ENCODE measurements around the gene DLGAP5.

DNA sequence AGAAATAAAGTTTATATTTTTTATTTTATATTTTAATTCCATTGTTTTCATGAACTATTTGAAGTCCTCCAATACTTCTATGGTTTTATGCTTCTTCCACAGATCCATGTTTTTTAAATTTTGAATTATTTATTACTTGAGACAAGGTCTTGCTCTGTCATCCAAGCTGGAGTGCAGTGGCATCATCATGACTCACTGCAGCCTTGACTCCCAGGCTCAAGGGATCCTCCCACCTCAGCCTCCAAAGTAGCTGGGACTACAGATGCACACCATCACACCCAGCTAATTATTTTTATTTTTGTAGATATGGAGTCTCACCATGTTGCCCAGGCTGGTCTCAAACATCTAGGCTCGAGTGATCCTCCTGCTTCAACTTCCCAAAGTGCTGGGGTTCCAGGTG, 28.8 kb upstream of the DLGAP5 start:
- TF ChIP-seq EZH2 (IDR thresholded peaks at IDR 0.05; ENCODE audit: low read length): no peak
- TF ChIP-seq, protein P1, sequence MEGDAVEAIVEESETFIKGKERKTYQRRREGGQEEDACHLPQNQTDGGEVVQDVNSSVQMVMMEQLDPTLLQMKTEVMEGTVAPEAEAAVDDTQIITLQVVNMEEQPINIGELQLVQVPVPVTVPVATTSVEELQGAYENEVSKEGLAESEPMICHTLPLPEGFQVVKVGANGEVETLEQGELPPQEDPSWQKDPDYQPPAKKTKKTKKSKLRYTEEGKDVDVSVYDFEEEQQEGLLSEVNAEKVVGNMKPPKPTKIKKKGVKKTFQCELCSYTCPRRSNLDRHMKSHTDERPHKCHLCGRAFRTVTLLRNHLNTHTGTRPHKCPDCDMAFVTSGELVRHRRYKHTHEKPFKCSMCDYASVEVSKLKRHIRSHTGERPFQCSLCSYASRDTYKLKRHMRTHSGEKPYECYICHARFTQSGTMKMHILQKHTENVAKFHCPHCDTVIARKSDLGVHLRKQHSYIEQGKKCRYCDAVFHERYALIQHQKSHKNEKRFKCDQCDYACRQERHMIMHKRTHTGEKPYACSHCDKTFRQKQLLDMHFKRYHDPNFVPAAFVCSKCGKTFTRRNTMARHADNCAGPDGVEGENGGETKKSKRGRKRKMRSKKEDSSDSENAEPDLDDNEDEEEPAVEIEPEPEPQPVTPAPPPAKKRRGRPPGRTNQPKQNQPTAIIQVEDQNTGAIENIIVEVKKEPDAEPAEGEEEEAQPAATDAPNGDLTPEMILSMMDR (optimal IDR thresholded peaks at IDR 0.05 in 1 of 3, IDR thresholded peaks at IDR 0.05 in 1 of 3, conservative IDR thresholded peaks at IDR 0.05 in 1 of 3; ENCODE audit: extremely low read depth in 1 of 3, insufficient read depth in 2 of 3, low read length in 3 of 3): no peak
